CD4-positive, alpha-beta T cell treated with Interleukin-6 at 100 ng/mL for 8 hours (primary cell): Measurements from ENCODE around the gene SHROOM1.

Experiments
- DNase-seq: peaks from one replicate; pipeline ENCODE4 v3.0.0-alpha.2; 2020; ENCODE audit warnings: mixed read lengths, low spot score

The SHROOM1 gene

DNA sequence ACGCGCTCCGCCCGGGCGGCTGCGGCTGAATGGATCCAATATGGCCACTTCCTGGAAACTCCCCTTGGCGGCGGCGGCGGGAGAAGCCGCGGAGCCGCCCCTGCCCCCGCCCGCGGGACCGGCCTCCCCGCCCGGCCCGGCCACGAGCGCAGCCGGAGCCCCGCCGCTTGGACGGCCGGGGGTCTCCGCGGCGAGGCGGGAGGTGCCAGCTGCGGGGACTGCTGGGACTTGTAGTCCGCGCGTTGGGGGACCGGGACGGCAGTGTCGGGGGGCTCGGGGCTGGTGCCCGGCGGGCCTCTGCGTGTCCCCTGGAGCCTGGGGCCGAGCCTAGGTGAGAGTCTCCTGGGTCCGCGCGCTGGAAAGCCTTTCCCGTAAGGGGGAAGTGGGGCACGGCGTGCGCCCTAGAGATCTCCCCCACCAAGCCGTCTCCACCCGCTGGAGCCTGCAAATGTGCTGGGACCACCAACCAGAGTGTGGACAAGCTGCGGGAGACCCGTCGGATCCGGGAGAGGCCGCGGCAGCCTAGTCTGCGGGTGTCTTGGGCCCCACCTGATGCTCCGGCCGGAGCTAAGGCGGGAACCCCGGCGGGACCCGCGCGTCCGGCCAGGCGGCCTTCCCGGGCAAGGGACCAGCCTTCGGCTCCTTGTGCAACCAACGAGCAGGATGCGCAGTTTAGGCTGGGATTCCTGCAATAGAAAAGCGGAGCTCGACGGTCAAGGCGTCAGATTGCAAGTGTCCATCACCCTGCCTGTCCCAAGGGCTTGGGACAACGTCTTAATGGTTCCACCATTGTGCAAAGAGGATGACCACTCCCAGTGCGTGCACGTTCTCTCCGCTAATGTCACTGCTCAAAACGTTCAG is 53.0 kb downstream of the SHROOM1 start, which contains the start of gene SEPTIN8:
TSS of gene SEPTIN8 (minus strand) at position 31 of the 861 bp plus-strand sequence. CDS start 102 bp downstream, outside the sequence.
- peak; percentile 21 for DNase-seq

DNA sequence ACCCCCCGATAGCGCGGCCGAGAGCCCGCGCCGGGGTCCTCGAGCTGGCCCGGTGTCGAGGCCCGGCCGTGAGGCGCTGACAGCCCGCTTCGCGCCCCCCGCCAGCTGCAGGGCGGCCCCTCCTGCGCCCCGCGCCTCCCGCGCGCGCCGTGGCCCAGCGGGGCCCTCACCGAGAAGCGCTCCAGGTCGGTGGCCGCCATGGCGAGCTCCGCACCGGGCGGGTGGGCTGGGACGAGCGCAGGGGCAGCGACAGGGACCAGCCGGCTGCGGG is 53.6 kb downstream of the SHROOM1 start:
- DNase-seq = no peak

DNA sequence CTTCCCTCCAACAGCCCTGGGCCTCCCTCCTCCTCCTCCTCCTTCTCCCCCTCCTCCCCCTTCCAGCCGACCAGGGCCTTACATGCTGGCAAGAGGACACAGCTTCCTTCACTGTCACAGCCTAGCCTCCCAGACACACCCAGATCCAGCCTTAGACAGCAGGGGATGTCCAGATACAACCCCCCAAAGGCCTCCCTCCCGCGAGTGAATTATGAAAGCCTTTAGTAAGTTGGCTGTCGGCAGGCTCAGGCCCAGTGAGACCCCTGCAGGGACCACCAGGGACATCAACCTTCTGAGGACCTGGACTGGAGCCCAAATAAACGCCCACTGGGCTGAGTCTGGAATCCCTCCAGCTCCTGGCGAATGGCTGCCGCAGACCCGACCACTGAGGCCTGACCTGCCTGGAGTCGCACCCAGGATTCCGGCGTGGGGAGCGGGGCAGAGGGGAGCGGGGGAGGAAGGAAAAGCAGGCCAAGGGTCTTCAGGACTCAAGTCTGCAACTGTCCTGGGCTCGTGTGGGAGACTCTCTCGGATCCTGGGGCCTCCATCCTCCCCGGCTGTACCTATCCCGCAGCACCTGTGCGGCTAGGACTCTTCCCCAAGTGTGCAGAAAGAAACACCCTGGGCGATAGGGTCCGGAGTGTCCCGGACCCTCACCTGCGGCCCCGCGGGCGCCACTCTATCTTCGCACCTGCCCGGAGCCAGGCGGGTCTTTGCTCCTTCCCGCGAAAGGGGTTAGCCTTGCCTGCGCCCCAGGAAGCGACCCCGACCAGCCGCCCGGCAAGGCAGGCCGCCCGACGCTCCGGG is 54.1 kb downstream of the SHROOM1 start:
- DNase-seq = no peak

DNA sequence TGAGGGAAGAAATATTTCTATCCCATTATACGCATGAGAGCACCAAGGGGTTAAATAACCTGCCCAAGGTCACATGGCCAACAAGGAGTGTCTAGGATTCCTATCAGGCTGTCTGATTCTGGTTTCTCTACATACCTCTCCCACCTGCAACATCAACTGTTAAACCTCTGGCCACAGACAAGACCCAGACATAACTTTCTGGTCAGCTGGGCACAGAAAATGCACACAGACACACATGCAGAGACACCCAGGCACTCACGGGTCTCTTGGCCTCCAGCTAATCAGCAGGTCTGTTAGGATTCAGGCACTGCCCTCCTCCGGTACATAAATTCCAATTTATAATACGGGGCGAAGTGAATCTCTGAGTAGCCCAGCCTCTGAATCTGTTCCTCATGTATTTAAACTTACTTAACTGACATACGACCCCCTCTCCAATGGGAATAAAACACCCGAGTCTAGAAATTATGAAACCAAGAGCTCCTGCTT is 54.9 kb downstream of the SHROOM1 start:
- no peak for DNase-seq

DNA sequence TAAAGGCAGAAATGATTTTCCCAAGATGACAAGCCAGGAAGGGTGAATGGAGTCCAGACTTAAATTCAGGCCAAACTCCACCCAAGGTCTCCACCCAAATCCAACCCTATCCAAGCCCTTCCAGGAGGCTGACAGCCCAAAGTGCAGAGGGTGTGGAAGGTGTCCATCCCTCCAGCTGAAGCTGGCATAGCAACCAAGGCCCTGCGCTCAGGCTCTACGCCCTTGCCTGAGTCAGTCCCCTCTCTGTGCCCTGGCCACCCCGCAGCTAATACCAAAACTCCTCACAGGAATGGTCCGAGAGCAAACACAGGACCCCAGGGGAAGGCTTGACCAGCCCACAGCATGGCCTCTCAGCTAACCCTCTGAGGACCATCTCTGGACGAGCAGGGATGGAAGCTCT is 55.6 kb downstream of the SHROOM1 start:
- DNase-seq = no peak

DNA sequence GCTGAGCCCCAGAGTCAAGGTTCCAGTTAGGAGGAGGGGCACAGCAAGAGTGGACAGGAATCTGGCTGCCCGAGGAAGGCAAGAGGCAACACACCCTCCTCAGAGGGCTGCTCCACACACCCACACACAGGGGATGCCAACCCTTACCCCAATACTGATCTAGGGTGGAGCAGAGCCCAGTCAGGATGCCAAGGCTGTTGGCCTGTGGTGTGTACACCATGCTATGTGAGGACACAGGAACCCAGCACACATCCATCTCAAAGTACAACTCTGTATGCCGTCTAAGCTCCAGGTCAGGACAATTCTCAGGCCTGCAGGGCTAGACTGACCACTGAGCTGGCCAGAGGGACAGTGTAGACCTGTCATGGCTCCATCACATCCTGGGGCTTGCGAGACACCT is 56.0 kb downstream of the SHROOM1 start:
- no peak for DNase-seq

DNA sequence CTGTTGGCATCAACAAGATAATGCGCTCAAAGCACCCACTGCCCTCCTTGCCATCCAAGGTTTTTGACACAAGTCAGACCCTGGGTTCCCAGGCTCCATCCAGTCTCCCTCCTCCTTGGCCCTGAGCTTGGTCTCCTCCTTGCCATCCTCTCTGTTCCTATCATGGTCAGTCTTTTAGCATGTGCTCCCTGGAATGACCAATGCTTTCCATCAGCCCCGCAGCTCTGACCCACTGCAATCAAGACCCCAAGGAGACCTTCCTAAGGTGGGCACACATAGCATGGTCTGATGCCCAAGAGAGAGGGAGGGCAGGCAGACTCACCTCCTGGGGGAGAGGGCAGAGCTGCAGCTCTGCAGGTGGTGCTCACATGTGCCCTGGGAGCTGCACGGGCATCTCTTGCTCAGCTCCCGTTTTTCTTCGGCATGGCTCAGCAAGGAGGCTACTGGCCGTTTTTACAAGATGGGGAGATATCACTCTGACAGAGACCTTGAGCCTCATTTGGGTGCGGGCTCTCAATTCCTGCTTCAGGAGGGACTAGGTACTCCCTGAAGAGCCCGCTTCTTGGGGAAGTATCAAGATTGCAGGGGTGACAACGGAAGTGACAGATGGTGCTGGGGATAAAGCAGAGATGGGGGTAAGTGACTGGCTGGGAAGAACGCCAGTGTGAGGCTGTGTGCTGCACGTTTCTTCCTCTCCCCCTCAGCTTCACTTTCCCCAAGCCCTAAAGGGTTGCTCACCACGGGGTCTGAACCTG is 56.7 kb downstream of the SHROOM1 start:
- DNase-seq = no peak

DNA sequence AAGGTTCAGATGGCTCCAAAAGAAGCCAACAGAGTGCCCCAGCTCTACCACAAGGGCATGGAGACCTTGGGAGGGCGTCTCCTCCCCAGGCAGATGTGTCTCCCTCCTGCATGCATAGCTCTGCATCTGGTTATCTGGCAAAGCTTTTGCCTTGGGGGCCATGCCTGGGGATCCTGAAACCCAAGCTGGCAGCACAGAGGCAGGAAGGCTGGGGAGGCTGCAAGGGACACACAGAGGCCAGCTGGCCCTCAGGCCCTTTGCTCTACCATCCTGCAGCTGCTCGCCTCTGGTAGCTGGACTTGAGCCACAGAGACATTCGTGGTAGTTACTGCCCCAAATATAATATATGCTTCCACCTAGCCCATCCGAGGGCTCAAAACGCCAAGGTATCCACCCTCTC is 57.3 kb downstream of the SHROOM1 start:
- DNase-seq = no peak

DNA sequence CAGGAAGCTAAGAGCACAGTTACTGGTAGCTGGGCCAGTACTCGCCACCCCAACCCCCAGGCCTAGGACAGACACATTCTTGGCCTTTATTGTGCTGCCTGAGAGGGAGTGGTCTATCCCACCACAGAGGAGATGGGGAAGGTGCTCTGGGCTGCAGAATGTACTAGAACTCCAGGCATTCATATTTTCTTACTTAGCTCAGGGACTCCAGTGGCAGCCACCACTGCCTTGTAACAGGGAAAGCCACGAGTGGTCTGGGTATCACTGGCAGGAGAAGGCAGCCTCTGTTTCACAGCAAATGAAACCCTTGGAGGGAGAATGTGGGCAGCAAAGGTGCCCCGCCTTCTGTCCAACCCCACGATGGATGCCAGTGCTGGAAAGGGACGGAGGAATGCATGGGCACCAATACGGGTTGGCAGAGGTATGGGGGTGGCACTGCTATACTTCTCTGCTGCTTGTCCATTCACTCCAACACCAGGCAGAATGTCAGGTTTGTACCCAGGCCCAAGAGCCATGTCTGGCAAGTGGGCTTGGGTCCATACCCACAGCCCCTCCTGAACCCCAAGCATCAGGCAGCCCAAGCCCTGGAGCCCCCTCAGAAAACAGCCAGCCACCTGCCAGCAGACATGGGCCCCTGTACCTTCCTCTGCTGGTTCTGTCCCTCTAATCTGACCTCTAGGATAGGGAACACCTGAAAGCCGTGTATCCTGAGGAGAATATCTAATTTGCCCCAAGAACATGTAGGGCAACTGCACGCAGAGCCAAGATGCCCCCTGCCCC is 58.0 kb downstream of the SHROOM1 start:
- no peak for DNase-seq
